ENCODE results near the gene NUP58. TPM values are rescaled to one million over a fixed set of nuclear protein-coding genes. Genes with fewer than 3 reads are reported as not detected.
"Not testable (repeated sequence)": the region's sequence is repeated elsewhere in the genome, so short reads cannot be mapped to it uniquely, and the experiment has no call there.

NUP58 gene
- total RNA-seq, 2 donors from 2014 or later: 124 to 165 TPM

DNA sequence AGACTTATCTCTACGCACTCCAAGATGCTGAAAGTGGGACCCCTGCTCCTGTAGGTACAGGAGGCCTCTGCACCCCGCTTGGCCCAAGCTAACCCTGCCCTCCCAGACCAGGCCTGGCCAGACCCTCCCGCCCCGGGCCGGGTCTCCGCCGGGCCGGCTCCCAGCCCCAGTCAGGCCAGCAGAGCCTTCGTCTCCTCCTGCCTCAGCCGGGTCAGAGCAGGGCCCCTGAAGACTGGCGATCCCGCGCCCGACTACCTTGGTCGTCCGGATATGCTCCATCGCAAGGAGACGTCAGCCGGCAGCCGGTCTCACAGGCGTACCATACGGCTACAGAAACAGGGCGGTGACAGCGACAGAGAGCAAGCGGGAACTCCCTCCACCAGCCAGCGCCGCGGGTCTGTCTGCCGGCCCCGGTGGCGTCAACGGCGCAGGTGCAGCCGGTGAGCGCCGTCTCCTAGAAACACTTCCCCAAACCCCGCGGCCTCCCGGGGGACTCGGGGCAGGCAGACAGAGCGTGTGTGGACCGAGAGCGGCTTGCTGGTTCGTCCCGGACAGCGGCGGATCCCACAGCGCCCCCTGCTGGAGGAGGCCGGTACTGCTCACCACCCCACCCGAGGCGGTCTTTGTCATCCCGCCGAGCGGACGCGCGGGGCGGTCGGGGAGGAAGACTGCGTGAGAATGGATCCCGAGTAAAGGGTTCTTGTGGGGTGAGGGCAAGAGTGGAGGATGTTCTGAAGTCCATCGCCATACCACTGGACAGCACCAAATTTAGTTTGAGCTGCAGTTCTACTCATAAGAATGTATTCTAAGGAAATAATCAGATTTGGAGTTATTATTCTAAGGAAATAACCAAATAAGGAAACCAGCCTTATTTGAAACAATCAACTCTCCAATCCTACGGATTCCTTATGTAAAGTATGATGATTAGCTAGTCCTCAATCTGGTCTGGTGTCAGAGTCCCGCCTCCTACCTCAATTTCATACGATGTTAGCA lies 14.2 kb upstream of the NUP58 start, which contains the start of gene MTMR6:
Gene MTMR6, minus strand, starts transcription at position 520 of the 993 bp plus-strand sequence. Its CDS starts 241 bp downstream, at position 279.
- ATAC-seq (replicated peaks): peak; percentile 89
- Mint-ChIP-seq H3K4me1 (peaks cover 29% of the 10 kb centered on the region), H3K4me3 (peak within 1 kb of the TSS; percentile 97), H3K36me3 (ENCODE audit: low read depth) (peaks cover 23% of the 10 kb centered on the region), H3K27me3 (no peaks in the 10 kb centered on the region), H3K27ac (peak within 1 kb of the TSS; percentile 96), H3K9me3 (no peaks in the 10 kb centered on the region)

- no peak overlapping the region for H3K4me3 Mint-ChIP-seq
- ATAC-seq (replicated peaks): no peak
- H3K27me3 Mint-ChIP-seq: no peaks in the 10 kb centered on the region
- H3K27ac Mint-ChIP-seq: no peak overlapping the region
- no peaks in the 10 kb centered on the region for H3K9me3 Mint-ChIP-seq
- H3K36me3 Mint-ChIP-seq (ENCODE audit: low read depth): peaks cover 12% of the 10 kb centered on the region
- peaks cover 16% of the 10 kb centered on the region for H3K4me1 Mint-ChIP-seq
Observed at GRCh38 chr13:25288966-25289365, 12.5 kb upstream of the NUP58 start.

GRCh38 chr13:25291691-25292090 lies 9.7 kb upstream of the NUP58 start:
- H3K36me3 Mint-ChIP-seq (ENCODE audit: low read depth): peaks cover 7% of the 10 kb centered on the region
- no peaks in the 10 kb centered on the region for H3K27me3 Mint-ChIP-seq
- H3K9me3 Mint-ChIP-seq: no peaks in the 10 kb centered on the region
- H3K27ac Mint-ChIP-seq: peak overlapping the region; percentile 26
- peaks cover 5% of the 10 kb centered on the region for H3K4me1 Mint-ChIP-seq
- no peak for ATAC-seq (replicated peaks)
- H3K4me3 Mint-ChIP-seq: peak overlapping the region; percentile 12

DNA sequence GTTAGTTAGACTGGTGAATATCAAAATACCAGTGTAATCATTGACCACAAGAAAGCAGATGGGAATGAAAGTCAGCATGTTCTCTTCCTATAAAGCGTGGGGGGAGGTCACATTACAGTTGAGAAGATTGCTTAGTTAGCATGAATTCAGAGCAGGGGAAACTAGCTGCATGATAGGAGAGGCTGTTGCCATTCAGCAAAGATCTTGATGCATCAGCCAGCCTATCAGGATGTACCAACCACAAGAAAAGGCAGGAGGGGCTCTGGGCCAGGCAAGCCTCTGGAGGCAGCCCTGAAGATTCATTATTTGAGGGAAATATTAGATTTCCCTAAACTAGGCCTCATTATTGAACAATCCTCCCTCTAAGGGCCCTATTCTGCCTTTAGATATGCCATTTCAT lies 9.1 kb upstream of the NUP58 start:
- Mint-ChIP-seq H3K36me3 (ENCODE audit: low read depth) (peaks cover 3% of the 10 kb centered on the region), H3K27me3 (no peaks in the 10 kb centered on the region), H3K4me1 (peaks cover 5% of the 10 kb centered on the region), H3K9me3 (no peaks in the 10 kb centered on the region), H3K4me3 (peak overlapping the region; percentile 12), H3K27ac (peak overlapping the region; percentile 26)
- peak; percentile 64 for ATAC-seq (replicated peaks)

GRCh38 chr13:25295228-25295627 lies 6.2 kb upstream of the NUP58 start:
- Mint-ChIP-seq H3K36me3 (ENCODE audit: low read depth) (no peaks in the 10 kb centered on the region), H3K4me1 (peaks cover 7% of the 10 kb centered on the region), H3K27me3 (no peaks in the 10 kb centered on the region), H3K4me3 (no peak overlapping the region), H3K9me3 (no peaks in the 10 kb centered on the region), H3K27ac (no peak overlapping the region)
- no peak for ATAC-seq (replicated peaks)

- Mint-ChIP-seq H3K27ac (no peak overlapping the region), H3K4me1 (peaks cover 9% of the 10 kb centered on the region), H3K9me3 (no peaks in the 10 kb centered on the region), H3K36me3 (ENCODE audit: low read depth) (no peaks in the 10 kb centered on the region), H3K27me3 (no peaks in the 10 kb centered on the region), H3K4me3 (no peak overlapping the region)
- ATAC-seq (replicated peaks): no peak
Observed at GRCh38 chr13:25295701-25296100, 5.7 kb upstream of the NUP58 start.

DNA sequence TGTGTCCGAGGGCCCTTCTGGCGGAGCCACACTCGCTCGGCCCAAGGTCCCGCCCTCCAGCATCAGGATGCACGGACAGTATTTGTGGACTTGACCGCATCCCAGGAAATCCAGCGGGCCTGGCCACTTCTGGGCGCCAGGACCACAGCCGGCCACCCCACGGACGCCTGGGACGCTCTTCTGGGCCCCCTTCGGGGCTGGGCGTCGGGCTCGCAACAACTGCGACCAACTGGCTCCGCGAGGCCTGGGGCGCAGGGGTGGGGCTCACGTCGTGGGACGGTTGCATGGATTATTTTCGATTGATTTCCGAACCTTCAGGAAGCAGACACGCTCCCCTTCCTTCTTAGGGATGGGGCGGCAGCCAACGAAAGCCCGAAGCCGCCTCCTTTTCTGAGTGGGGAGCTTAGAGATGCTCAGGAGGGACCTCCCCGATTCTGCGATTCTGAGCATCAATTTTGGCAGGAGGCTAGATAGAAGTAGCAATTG lies 521 bp upstream of the NUP58 start:
- no peaks in the 10 kb centered on the region for H3K27me3 Mint-ChIP-seq
- H3K4me3 Mint-ChIP-seq: peak overlapping the region; percentile 96
- ATAC-seq (replicated peaks): peak; percentile 31
- peaks cover 42% of the 10 kb centered on the region for H3K36me3 Mint-ChIP-seq (ENCODE audit: low read depth)
- peak overlapping the region; percentile 92 for H3K27ac Mint-ChIP-seq
- H3K4me1 Mint-ChIP-seq: peaks cover 16% of the 10 kb centered on the region
- H3K9me3 Mint-ChIP-seq: no peaks in the 10 kb centered on the region

- Mint-ChIP-seq H3K27ac (peak overlapping the region; percentile 92), H3K36me3 (ENCODE audit: low read depth) (peaks cover 55% of the 10 kb centered on the region), H3K4me1 (peaks cover 20% of the 10 kb centered on the region), H3K27me3 (no peaks in the 10 kb centered on the region), H3K9me3 (no peaks in the 10 kb centered on the region), H3K4me3 (peak overlapping the region; percentile 96)
- ATAC-seq (replicated peaks): no peak
Observed at GRCh38 chr13:25302121-25302520, 696 bp downstream of the NUP58 start.

DNA sequence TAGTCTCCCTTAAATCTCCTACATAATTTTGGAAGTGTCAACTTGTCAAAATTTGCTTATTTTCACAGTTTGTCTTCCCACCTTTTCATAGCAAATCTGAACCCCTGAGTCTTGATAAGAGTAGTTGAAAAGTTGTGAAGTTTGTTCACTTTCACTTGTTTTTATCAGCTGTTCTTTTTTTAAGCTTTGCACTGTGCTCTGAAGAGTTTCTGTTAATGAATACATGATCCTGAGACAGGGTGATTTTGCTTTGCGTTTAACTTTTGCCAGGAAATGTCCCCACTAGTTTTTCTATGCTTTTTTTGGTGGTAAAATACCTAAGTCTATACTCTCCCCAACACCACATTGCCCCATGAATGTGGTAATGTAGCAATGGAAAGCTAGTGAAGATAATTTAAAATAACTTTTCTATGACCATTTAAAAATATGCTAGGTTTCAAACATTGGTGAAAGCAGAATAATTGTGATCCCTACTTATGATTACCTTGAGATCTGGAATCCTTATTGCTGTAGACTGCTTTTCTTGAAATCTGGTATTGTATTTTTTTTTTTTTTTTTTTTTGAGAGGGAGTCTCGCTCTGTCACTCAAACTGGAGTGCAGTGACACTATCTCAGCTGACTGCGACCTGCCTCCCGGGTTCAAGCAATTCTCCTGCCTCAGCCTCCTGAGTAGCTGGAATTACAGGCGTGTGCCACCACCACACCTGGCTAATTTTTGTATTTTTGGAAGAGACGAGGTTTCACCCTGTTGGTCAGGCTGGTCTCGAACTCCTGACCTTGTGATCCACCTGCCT lies 5.4 kb downstream of the NUP58 start:
- no peak for ATAC-seq (replicated peaks)
- H3K36me3 Mint-ChIP-seq (ENCODE audit: low read depth): peaks cover 100% of the 10 kb centered on the region
- no peaks in the 10 kb centered on the region for H3K9me3 Mint-ChIP-seq
- no peak overlapping the region for H3K27ac Mint-ChIP-seq
- no peak overlapping the region for H3K4me3 Mint-ChIP-seq
- no peaks in the 10 kb centered on the region for H3K27me3 Mint-ChIP-seq
- peaks cover 26% of the 10 kb centered on the region for H3K4me1 Mint-ChIP-seq

GRCh38 chr13:25310891-25311290 lies 9.5 kb downstream of the NUP58 start:
- no peak overlapping the region for H3K4me3 Mint-ChIP-seq
- peaks cover 17% of the 10 kb centered on the region for H3K4me1 Mint-ChIP-seq
- no peak for ATAC-seq (replicated peaks)
- H3K9me3 Mint-ChIP-seq: no peaks in the 10 kb centered on the region
- peaks cover 99% of the 10 kb centered on the region for H3K36me3 Mint-ChIP-seq (ENCODE audit: low read depth)
- no peaks in the 10 kb centered on the region for H3K27me3 Mint-ChIP-seq
- no peak overlapping the region for H3K27ac Mint-ChIP-seq

DNA sequence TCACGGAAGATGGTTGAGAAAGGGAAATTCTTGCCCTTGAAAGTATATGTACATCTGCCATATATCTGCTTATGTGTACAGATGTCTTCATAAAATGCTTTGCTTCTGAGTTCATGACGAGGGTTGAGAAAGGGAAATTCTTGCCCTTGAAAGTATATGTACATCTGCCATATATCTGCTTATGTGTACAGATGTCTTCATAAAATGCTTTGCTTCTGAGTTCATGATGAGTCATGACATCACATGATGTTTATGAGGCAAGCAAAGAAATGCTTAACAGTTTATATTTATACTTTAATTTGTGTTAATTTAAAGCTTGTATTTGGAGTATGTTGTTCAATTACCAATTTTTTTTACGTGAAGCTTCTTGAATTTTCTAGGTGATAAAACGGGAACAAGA lies 17.5 kb downstream of the NUP58 start:
- not testable (repeated sequence) for H3K4me3 Mint-ChIP-seq, H3K9me3 Mint-ChIP-seq, H3K27me3 Mint-ChIP-seq, H3K4me1 Mint-ChIP-seq
- peaks cover 98% of the 10 kb centered on the region for H3K36me3 Mint-ChIP-seq (ENCODE audit: low read depth)
- H3K27ac Mint-ChIP-seq: peak overlapping the region; percentile 56
- ATAC-seq (replicated peaks): peak; percentile 34

GRCh38 chr13:25319771-25320170 lies 18.3 kb downstream of the NUP58 start:
- no peak for ATAC-seq (replicated peaks)
- Mint-ChIP-seq H3K4me3 (no peak overlapping the region), H3K9me3 (no peaks in the 10 kb centered on the region), H3K36me3 (ENCODE audit: low read depth) (peaks cover 98% of the 10 kb centered on the region), H3K27me3 (no peaks in the 10 kb centered on the region), H3K27ac (no peak overlapping the region), H3K4me1 (peaks cover 10% of the 10 kb centered on the region)

DNA sequence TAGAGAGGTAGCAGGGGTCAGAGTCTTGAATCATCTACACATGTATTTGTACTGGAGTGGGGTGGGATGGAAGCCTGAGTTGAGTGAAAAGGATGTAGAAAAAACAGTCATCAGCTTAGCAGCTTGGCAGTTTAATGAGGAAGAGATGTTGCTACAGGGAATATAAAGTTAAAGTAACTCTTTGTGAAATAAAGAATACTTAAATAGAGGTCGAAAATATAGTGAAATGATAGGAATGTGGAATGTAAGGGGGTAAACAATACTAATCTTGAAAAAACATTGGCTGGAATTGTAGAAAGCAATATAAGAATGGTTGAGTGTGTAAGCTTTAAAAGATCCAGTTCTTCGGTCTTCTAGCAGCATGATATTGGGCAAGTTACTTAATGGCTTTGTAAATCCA lies 22.7 kb downstream of the NUP58 start:
- peak overlapping the region; percentile 2 for H3K27ac Mint-ChIP-seq

GRCh38 chr13:25329706-25330105 lies 28.3 kb downstream of the NUP58 start:
- no peak for ATAC-seq (replicated peaks)
- H3K4me3 Mint-ChIP-seq: no peak overlapping the region
- no peaks in the 10 kb centered on the region for H3K4me1 Mint-ChIP-seq
- H3K27me3 Mint-ChIP-seq: no peaks in the 10 kb centered on the region
- H3K9me3 Mint-ChIP-seq: no peaks in the 10 kb centered on the region
- H3K36me3 Mint-ChIP-seq (ENCODE audit: low read depth): peaks cover 100% of the 10 kb centered on the region
- H3K27ac Mint-ChIP-seq: no peak overlapping the region

More for the DNA sequence above, 22.7 kb downstream of the NUP58 start:
- H3K27me3 Mint-ChIP-seq: no peaks in the 10 kb centered on the region
- ATAC-seq (replicated peaks): no peak
- H3K9me3 Mint-ChIP-seq: no peaks in the 10 kb centered on the region
- H3K4me3 Mint-ChIP-seq: no peak overlapping the region
- peaks cover 100% of the 10 kb centered on the region for H3K36me3 Mint-ChIP-seq (ENCODE audit: low read depth)
- peaks cover 6% of the 10 kb centered on the region for H3K4me1 Mint-ChIP-seq

All from activated T-helper 17 cell treated with anti-CD3 and anti-CD28 coated beads, Interleukin-2, amount 50 U/mL, for 72 hours (primary cell).